Fibroblast of skin of abdomen (primary cell): ENCODE measurements around the gene HBA2.
"Not testable (repeated sequence)": the region's sequence is repeated elsewhere in the genome, so short reads cannot be mapped to it uniquely, and the experiment has no call there.

ENCODE experiments used
- DNase-seq: peaks from one replicate; pipeline ENCODE4 v3.0.0-alpha.2; 2013

The HBA2 gene

GRCh38 chr16:200388-200787, 27.7 kb downstream of the HBA2 start:
- peak; percentile 50 for DNase-seq

GRCh38 chr16:203246-203645, 30.6 kb downstream of the HBA2 start:
- no peak for DNase-seq

- not testable (repeated sequence) for DNase-seq
Measured at GRCh38 chr16:204046-204445, 31.4 kb downstream of the HBA2 start.

- not testable (repeated sequence) for DNase-seq
Measured at GRCh38 chr16:209359-209758, 36.7 kb downstream of the HBA2 start.

- not testable (repeated sequence) for DNase-seq
Measured at GRCh38 chr16:211631-212180, 39.0 kb downstream of the HBA2 start.

- no peak for DNase-seq
Measured at GRCh38 chr16:212999-213398, 40.3 kb downstream of the HBA2 start.

GRCh38 chr16:220021-220420, 47.3 kb downstream of the HBA2 start:
- no peak for DNase-seq
